Raji (cell line): ENCODE results near the gene HTR5A.

Source experiments
- POLR2A ChIP-seq: IDR thresholded peaks from 2 replicates; pipeline ENCODE4 v1.6.1; 2011; ENCODE audit warnings: low read depth, low read length, control low read depth; ENCODE audit not compliant: insufficient read depth

The HTR5A gene

DNA sequence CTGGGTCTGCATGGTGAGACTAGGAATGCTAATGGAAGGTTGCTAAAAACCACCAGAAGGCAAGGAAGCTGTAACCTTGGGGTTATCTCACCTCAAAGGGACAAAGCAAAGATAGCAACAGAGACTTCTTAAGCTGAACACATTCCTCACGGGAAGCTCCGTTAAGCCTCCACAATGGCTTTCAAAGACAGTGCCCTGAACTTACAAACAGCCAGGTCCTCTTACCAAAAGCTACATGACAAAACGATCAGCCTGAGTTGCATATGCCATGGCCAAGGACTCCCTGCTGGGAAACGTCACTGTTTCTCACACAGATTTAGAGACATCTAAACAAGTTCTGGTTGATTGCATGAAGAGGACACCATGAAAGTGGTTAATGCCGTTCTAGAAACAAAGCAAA is 52.7 kb downstream of the HTR5A start:
- TF ChIP-seq POLR2A: no peak

DNA sequence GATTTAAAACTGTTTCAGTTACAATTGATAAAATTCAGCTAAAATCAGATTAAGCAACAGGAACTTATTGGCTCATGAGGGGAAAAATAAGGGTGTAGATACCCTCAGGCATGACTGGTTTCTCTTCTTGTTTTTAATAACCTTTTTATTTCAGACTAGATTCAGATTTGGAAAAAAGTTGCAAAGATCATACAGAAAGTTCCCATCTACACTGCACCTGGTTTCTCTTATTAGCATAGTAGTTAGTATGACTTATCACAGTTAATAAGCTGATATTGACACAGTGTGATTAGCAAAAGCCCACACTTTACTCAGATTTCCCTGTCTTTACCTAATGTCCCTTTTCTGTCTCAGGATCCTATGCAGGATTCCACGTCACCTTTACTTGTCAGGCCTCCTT is 53.3 kb downstream of the HTR5A start:
- TF ChIP-seq POLR2A: no peak

DNA sequence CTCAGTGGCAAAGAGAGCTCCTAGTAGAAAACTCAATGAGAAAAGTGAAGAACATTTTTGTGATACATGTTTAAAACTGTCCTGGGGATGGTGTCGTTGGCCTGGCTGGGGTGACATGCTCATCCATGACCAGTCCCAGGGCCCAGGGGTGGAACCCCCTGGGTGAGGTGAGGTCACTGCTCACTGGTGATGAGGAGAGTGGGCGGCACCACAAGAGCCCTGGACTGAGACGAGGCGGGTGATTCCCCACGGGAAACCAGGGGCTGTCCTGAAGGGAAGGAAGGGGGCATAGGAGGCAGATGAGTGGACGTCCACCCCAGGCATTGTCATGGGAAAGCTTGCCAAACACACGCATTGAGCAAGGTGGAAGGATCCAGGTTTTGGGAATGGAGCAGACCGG is 54.6 kb downstream of the HTR5A start:
- TF ChIP-seq POLR2A: no peak

DNA sequence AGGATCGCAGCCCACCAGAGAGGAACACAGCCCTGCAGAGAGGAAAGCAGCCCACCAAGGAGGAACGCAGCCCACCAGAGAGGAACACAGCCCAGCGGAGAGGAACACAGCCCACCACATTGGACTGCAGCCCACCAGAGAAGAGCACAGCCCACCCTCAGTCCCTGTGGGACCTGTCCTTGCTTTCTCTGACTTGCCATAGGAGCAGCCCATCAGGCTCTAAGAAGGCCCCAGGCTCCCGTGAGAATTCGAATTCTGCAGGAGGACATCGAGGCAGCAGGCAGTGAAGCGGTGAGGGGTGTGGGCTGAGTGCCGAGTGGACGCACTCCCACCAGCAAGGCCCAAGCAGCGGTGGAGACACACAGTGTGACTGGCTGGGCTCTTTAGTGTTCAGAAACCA is 59.1 kb downstream of the HTR5A start:
- no peak for TF ChIP-seq POLR2A

DNA sequence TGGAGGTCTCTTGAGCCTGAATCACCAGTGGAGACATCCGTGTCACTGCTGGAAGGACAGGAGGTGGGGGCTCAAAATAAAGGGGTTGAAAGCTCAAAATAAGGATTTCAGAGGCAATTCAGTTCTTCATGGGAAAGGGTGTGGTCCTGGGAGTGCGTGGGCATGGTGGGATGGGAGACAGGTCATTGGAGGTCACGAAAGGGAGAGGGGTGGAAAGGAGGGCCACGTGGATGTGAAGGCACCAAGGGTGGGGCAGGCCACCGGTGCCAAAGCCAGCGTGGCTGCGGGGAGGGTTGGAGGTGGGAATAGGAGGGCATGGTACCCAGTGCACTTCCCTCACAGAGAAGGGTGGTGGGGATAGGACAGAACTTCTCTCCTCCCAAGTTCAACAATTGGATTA is 59.7 kb downstream of the HTR5A start:
- no peak for TF ChIP-seq POLR2A

DNA sequence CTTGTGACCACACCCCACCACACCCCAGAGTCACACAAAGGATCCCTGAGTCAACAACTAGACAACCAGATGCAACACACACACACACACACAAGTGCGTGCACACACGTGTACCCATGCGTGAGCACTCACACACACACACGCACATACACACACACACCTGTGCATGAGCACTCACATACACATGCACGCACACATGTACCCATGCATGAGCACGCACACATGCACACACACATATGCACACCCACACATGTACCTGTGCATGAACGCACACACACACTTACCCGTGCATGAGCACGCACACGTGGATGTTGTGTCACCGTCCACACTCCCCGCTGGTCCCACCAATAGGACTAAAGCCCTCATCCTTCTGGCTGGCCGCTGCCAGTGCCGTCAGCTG is 60.4 kb downstream of the HTR5A start:
- no peak for TF ChIP-seq POLR2A

DNA sequence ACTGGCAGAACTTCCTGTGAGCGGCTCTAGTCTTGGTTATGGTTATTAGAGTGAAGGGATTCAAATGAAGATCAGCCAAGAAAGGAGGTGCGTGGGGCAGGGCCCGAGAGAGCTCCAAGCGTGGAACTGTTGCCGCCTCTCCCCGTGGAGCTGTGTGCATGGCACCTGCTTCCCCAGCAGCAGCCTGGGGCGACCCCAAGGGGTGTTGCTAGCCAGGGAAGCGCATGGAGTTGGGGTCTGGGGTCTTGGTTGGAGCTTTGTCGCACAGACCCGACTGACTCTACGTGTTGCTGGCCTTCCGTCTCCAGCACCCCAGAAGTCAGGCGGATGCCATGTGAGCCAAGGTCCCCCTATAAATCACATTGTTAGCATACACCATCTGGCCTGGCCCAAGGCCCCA is 61.0 kb downstream of the HTR5A start:
- TF ChIP-seq POLR2A: no peak

DNA sequence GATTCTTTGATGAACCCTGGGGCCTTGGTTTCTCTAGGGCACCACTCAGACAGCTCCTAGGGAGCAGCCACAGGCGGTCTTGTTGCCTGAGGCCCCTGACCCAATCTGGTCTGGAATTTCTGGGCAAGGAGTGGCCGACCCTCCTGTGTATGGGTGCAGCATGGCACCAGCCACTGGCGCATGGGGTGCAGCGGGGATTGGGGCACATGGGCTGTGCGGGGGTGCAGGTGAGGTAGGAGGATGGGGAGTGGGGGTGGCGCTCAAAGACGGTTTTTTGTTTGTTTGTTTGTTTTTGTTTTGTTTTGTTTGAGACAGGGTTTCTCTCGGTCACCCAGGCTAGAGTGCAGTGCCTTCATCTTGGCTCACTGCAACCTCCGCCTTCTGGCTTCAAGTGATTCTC is 62.3 kb downstream of the HTR5A start:
- no peak for TF ChIP-seq POLR2A

DNA sequence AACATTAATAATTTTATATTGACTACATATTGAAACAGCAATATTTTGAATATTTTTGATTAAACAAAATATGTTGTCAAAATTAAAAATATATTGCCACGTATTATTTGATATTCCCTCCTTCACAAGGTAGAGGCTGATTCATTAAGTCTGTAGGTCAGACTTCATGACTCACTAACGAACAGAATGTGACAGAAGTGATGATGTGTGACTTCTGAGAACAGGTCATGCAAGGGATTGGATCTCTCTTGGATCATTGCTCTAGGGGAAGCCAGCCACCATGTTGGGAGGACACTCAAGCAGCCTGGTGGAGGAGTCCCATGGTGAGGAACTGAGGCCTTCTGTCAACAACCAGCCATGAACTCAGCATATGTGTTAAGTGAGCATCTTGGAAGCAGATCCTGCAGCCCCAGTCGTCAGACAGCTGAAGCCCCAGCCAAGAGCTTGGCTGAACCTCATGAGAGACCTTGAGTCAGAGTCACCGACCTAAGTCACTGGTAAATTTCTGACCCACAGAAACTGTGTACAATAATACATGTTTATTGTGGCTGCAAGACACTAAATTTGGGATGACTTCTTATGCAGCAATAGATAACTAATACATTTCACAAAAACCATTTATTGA is 66.6 kb downstream of the HTR5A start:
- TF ChIP-seq POLR2A: no peak
